Activated T-cell treated with anti-CD3 and anti-CD28 coated beads, Interleukin-2, amount 50 U/mL, for 72 hours (primary cell): ENCODE results near the gene OR6C2. TPM values are rescaled to one million over a fixed set of nuclear protein-coding genes. Genes with fewer than 3 reads are reported as not detected.
"Not testable (repeated sequence)": the region's sequence is repeated elsewhere in the genome, so short reads cannot be mapped to it uniquely, and the experiment has no call there.

Experiments used
- ATAC-seq, 2 donors: fragments of 150-1000 bp; cut with Tn5 transposase; replicated peaks in 1 of 2; 2 replicates each; pipeline ENCODE4 v1.10.0; 2021; ENCODE audit warnings: moderate library complexity in 2 of 2, mild to moderate bottlenecking in 1 of 2
- DNase-seq, 2 donors: peaks; one replicate each; pipeline ENCODE4 v3.0.0; 2021 to 2022; ENCODE audit warnings: mixed read lengths in 1 of 2
- H3K27ac Mint-ChIP-seq: one replicate; pipeline ENCODE4 v1.8.0; 2022; ENCODE audit warnings: mild to moderate bottlenecking, moderate library complexity, mixed read lengths
- H3K27me3 Mint-ChIP-seq: one replicate; pipeline ENCODE4 v1.8.0; 2022; ENCODE audit warnings: low read depth, mixed read lengths
- H3K36me3 Mint-ChIP-seq, 2 donors: one replicate each; pipeline ENCODE4 v1.8.0; 2022; ENCODE audit warnings: mixed read lengths in 2 of 2, mild to moderate bottlenecking in 1 of 2; ENCODE audit not compliant: insufficient read depth in 2 of 2
- H3K4me1 Mint-ChIP-seq: one replicate; pipeline ENCODE4 v1.8.0; 2022; ENCODE audit warnings: low read depth, mixed read lengths
- H3K4me3 Mint-ChIP-seq, 2 donors: one replicate each; pipeline ENCODE4 v1.8.0; 2022; ENCODE audit warnings: mild to moderate bottlenecking in 2 of 2, mixed read lengths in 2 of 2, moderate library complexity in 2 of 2
- H3K9me3 Mint-ChIP-seq, 2 donors: one replicate each; pipeline ENCODE4 v1.8.0; 2022; ENCODE audit warnings: mixed read lengths in 2 of 2
- total RNA-seq, 2 donors: library from RNA; stranded (reverse); gene quantifications; one replicate each; pipeline ENCODE4 v1.2.3, GENCODE V29; 2022

OR6C2 gene
- total RNA-seq: not detected

DNA sequence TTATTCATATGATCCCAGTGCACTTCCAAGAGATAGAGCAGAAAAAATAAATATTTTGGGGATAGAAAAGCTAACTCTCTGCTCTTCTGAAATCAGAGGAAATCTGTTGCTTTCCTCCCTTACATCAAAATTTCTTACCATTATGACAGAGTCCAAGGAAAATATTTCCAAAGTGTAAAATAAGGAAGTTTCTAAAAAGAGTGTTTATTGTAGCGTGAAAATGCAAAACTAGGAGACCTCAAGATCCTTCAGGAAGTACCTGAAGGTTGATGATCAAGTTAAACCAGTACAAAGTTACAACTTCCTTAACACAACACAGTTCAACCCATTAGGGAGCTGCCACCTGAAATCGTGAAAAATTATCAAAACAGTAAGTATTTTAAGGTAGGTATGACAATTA lies at the start of gene OR6C2:
Gene OR6C2, plus strand, starts transcription at position 301 of the 400 bp plus-strand sequence. CDS start 8,138 bp downstream, outside the sequence.
- ATAC-seq: no peak
- no peak for DNase-seq
- no peak within 1 kb of the TSS for H3K27ac Mint-ChIP-seq
- H3K9me3 Mint-ChIP-seq: peaks cover 0 to 3% of the 10 kb centered on the region in 2 donors
- H3K27me3 Mint-ChIP-seq: no peaks in the 10 kb centered on the region
- no peaks in the 10 kb centered on the region for H3K4me1 Mint-ChIP-seq
- no peak within 1 kb of the TSS for H3K4me3 Mint-ChIP-seq
- H3K36me3 Mint-ChIP-seq: peaks cover 3% of the 10 kb centered on the region in 2 donors

DNA sequence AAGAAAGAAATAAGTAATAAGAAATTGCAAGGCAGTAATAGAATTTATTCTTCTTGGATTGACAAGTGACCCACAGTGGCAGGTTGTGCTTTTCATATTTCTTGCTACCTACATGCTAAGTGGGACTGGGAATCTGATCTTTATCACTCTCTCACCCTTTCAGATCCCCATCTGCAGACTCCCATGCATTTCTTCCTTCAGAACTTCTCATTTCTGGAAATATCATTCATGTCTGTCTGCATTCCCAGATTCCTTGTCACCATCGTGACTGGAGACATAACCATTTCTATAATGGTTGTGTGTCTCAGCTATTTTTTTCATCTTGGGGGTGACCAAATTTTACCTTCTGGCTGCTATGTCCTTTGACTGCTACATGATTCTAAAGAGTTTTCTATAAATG lies 47.5 kb upstream of the OR6C2 start:
- Mint-ChIP-seq H3K4me3 (no peak overlapping the region), H3K36me3 (no peaks in the 10 kb centered on the region), H3K9me3 (no peaks in the 10 kb centered on the region), H3K27ac (no peak overlapping the region), H3K4me1 (no peaks in the 10 kb centered on the region), H3K27me3 (peaks cover 20% of the 10 kb centered on the region)
- DNase-seq (no peak), ATAC-seq (no peak)

DNA sequence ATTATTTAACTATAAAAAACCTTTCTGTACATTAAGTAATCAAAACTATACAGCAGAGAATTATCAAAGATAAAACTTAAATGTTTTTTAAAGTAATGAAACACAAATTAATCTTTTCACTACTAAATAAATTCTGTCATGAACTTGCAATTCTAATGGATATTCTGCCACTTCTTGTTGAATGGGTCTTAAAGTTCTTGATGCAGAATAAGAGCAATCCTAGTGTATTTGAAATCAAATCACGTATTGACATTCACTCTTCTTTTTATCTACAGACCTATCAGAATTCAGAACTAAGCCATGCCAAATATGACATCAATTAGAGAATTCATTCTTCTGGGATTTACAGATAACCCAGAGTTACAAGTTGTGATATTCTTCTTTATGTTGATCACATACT lies 43.6 kb upstream of the OR6C2 start, which contains the start of gene OR6C65:
Gene OR6C65, plus strand, starts transcription at position 301 of the 400 bp plus-strand sequence. Its CDS starts 0 bp downstream, at position 301.
- Mint-ChIP-seq H3K4me1 (no peaks in the 10 kb centered on the region), H3K27ac (no peak within 1 kb of the TSS), H3K27me3 (peaks cover 20% of the 10 kb centered on the region), H3K36me3 (no peaks in the 10 kb centered on the region), H3K4me3 (no peak within 1 kb of the TSS), H3K9me3 (no peaks in the 10 kb centered on the region)
- ATAC-seq (no peak), DNase-seq (no peak)

DNA sequence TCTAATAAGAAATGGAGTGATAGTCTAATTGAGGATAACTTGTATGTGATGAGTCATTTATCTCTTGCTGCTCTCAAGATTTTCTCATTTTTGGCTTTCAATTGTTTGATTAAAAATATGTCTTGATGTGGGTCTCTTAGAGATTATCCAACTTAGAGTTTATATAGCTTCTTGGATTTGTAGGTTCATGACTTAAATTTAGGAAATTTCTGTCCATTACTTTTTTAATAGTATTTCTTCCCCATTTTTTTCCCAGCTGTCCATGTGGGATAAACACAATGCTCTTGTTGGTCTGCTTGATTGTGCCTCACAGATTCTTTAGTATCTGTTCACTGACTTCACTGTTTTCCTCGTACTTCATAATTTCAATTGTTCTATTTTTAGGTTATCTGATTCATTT lies 36.0 kb upstream of the OR6C2 start:
- H3K4me3 Mint-ChIP-seq: no peak overlapping the region
- H3K27me3 Mint-ChIP-seq: peaks cover 5% of the 10 kb centered on the region
- ATAC-seq (no peak), DNase-seq (no peak)
- H3K27ac Mint-ChIP-seq: no peak overlapping the region
- no peaks in the 10 kb centered on the region for H3K4me1 Mint-ChIP-seq
- H3K36me3 Mint-ChIP-seq: no peaks in the 10 kb centered on the region
- peaks cover 2 to 3% of the 10 kb centered on the region in 2 donors for H3K9me3 Mint-ChIP-seq

DNA sequence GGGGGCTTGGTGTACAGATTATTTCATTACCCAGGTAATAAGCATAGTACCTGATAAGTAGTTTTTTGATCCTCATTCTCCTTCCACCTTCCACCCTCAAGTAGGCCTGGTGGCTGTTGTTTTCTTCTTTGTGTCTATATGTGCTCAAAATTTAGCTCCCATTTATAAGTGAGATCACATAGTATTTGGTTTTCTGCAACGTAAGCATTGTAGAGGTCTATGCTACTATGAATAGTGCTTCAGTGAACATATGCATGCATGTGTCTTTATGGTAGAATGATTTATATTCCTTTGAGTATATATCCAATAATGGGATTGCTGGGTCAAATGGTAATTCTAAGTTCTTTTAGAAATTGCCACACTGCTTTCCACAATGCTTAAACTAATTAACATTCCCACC lies 34.7 kb upstream of the OR6C2 start:
- ATAC-seq, DNase-seq, H3K27me3 Mint-ChIP-seq, H3K27ac Mint-ChIP-seq, H3K36me3 Mint-ChIP-seq, H3K4me3 Mint-ChIP-seq, H3K4me1 Mint-ChIP-seq, H3K9me3 Mint-ChIP-seq: not testable (repeated sequence)

DNA sequence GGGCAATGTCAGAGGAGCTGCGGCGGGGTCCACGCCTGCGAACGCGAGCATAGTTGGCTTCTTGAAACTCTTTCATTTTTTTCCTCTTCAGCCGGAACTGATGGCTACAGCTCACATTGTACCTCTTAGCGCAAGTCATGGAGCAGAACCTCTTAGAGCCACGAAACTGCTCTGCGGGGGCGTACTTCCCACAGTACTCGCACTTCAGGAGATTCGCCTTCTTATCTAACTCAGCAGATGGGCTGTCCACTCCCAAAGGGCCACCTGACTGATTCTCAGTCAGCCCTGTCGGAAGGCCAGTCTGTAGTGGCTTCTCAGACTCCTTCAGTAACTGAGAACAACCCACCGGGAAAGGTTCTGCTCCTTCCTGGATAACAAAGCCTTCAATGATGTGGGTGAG lies 31.7 kb upstream of the OR6C2 start:
- not testable (repeated sequence) for H3K36me3 Mint-ChIP-seq, ATAC-seq, DNase-seq, H3K9me3 Mint-ChIP-seq, H3K4me1 Mint-ChIP-seq, H3K4me3 Mint-ChIP-seq, H3K27ac Mint-ChIP-seq
- H3K27me3 Mint-ChIP-seq: peaks cover 26% of the 10 kb centered on the region

DNA sequence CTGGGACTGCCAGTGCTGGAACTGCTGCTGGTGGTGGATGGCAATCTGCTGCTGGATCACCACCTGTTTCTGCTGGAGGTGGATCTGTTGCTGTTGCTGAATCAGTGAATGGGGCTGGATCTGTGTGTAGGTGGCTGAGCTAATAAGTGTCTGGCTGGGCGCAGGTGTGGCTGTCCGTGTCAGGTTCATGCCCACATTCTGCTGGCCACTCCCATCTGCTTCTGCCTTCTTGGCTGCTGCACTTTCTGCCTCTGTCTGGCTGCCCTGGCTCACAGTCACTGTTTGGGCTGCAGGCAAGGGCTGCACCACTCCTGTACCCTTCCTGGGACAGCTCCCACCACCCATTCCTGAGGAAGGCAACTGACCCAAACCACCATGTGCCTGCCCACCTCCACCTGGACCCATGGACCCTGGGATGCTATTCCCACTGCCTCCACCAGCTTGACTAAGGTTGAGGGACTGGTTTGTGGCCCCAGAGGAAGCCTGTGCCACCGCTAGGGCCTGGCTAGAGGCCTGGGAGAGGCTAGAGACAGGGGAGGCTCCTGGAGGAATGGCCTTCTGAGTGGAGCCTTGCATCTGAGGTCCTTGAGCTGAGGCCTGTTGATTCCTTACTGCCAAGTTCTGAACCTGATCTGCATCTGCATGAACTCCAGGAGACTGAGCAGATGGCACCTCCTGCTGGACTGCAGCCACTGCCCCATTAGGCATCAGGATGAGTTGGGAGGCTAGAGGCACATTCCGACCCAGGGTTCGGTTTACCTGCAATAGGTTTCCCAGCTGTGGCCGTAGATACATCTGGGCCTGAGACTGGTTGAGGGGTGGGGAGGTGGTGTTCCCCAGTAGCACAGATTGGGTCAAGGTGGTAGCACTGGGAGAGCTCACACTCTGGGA lies 30.1 kb upstream of the OR6C2 start:
- not testable (repeated sequence) for H3K4me3 Mint-ChIP-seq, H3K9me3 Mint-ChIP-seq, ATAC-seq, H3K4me1 Mint-ChIP-seq, H3K27ac Mint-ChIP-seq, H3K36me3 Mint-ChIP-seq, DNase-seq
- peaks cover 34% of the 10 kb centered on the region for H3K27me3 Mint-ChIP-seq

DNA sequence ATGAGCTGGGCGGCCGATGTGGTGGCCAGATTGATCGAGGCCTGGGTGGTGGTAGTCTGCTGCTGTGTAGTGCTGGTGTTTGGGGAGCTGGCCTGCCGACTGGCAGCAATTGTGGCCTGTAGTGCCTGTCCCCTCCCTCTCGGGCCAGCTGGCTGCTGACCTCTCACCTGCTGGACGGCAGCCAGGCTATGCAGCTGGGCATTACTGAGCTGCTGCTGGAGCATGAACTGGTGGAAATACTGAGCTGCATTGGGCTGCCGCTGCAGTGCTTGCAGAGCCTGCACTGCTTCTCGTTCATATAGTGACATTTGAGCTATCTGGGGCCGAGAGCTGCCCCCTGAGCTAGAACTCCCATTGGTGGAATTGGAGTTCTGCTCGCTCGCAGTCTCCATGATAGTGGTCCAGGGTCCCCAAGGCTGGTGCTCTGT lies 29.5 kb upstream of the OR6C2 start:
- not testable (repeated sequence) for DNase-seq, H3K27ac Mint-ChIP-seq, H3K4me3 Mint-ChIP-seq, H3K9me3 Mint-ChIP-seq, ATAC-seq, H3K36me3 Mint-ChIP-seq, H3K4me1 Mint-ChIP-seq
- peaks cover 40% of the 10 kb centered on the region for H3K27me3 Mint-ChIP-seq

DNA sequence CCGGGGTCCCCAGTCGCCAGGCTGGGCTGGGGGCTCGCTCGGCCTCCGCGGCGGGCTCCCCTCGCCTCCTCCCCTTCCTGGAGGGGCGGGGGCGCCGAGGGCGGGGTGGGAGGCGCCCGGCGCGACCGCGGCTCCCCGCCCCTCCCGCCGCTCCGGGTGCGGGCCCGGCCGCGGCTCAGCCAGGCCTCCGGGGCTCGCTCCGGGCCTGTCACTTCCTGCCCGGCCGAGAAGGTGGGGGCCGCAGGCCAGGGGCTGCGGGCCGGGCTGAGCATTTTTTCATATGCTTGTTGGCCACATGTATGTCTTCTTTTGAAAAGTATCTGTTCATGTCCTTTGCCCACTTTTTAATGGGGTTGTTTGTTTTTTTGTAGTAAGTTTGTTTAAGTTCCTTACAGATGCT lies 29.0 kb upstream of the OR6C2 start:
- not testable (repeated sequence) for H3K36me3 Mint-ChIP-seq, H3K4me1 Mint-ChIP-seq, H3K9me3 Mint-ChIP-seq, H3K27ac Mint-ChIP-seq, DNase-seq
- peak; percentile 68 to 87 for ATAC-seq
- peaks cover 41% of the 10 kb centered on the region for H3K27me3 Mint-ChIP-seq
- H3K4me3 Mint-ChIP-seq: peak overlapping the region; percentile 29 to 37

DNA sequence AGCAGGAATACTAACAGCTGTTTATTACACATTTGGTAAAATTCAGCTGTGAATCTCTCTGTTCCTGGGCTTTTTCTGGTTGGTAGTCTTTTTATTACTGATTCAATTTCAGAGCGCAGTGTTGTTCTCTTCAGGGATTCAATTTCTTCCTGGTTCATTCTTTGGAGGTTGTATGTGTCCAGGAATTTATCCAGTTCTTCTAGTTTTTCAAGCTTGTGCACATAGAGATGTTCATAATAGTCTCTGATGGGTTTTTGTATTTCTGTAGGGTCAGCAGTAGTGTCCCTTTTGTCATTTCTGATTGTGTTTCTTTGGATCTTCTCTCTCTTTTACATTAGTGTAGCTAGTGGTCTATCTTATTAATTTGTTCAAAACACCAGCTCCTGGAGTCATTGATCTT lies 26.9 kb upstream of the OR6C2 start:
- Mint-ChIP-seq H3K36me3 (no peaks in the 10 kb centered on the region), H3K27me3 (peaks cover 41% of the 10 kb centered on the region), H3K27ac (no peak overlapping the region), H3K9me3 (peaks cover 0 to 3% of the 10 kb centered on the region in 2 donors), H3K4me1 (no peaks in the 10 kb centered on the region), H3K4me3 (no peak overlapping the region)
- no peak for DNase-seq
- ATAC-seq: no peak

DNA sequence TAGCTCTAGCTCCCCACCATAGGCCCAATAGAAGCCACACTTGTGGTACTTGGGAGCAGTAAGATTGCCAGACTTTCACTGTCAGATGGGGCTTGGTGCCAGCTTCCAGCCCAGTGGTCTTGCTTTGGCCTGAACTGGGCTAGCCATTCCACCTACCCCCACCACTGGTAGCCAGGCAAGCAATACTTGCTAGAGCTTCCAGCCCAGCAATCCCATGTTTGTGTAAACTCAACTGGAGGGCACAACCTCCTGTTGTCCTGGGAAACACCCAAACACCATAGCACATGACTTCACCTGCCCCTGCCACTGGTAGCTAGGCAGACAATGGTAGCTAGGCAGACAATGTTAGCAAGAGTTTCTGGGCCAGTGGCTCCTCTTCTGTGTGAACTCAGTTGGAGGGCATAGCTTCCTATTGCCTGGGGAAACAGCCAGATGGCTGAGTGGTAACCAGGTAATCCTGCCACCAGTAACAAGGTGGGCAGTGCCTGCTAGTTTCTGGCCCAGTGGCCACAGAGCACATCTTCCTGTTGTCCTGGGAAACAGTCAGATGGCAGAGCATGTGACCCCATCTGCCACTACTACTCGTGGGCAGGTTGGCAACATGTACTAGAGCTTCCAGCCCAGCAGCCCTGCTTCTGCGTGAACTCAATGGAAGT lies 23.4 kb upstream of the OR6C2 start:
- ATAC-seq (no peak), DNase-seq (no peak)
- Mint-ChIP-seq H3K27ac (no peak overlapping the region), H3K4me3 (no peak overlapping the region), H3K4me1 (no peaks in the 10 kb centered on the region), H3K36me3 (no peaks in the 10 kb centered on the region), H3K27me3 (peaks cover 44% of the 10 kb centered on the region), H3K9me3 (peaks cover 0 to 3% of the 10 kb centered on the region in 2 donors)

DNA sequence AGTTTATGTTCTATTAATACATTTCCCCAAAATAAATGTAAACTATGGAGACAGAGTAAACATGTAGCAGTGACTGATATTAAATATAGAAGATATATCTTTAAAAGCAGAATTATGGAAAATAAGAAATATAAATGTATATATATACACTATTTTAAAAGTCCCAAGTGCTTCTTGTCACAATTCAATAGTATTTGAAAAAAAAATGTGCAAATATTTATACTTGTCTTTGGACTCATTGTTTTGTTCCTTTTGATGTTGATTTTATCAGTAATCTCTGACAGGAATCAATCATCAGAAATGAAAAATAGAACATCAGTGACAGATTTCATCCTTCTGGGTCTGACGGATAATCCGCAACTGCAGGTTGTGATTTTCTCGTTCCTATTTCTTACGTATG lies 17.9 kb upstream of the OR6C2 start, which contains the start of gene OR6C76:
Gene OR6C76, plus strand, starts transcription at position 301 of the 400 bp plus-strand sequence. Its CDS starts 0 bp downstream, at position 301.
- H3K27ac Mint-ChIP-seq: no peak within 1 kb of the TSS
- H3K36me3 Mint-ChIP-seq: no peaks in the 10 kb centered on the region
- no peaks in the 10 kb centered on the region for H3K4me1 Mint-ChIP-seq
- ATAC-seq: no peak
- no peaks in the 10 kb centered on the region for H3K9me3 Mint-ChIP-seq
- no peak within 1 kb of the TSS for H3K4me3 Mint-ChIP-seq
- H3K27me3 Mint-ChIP-seq: peaks cover 15% of the 10 kb centered on the region
- DNase-seq: no peak
